ENCODE measurements around the gene CREB3. TPM values are rescaled to one million over a fixed set of nuclear protein-coding genes. Genes with fewer than 3 reads are reported as not detected.
A peak's percentile ranks its signal among the peaks of the same experiment; 100 is the strongest.

The CREB3 gene
- total RNA-seq, 1 donor from 2014 or later: 39.9 TPM

DNA sequence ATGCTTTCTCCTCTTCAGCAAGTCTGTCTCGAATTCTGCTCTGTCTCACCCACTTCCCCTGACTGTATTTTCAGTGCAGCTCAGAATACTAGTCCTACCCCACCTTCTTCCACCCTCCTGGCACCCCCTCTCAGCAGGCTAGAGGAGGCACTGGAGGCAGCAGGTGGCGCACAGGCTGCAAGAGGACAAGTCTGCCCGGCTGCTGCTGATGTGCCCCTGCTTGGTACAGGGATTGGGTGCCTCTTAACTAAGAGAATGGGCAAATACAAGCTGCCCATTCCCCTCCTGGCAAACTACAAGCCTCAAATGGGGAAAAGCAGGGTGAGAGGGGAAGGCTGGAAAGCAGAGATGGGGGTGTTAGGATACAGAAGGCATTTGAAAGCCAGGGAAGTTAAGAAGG lies 5.5 kb upstream of the CREB3 start:
- peak in 1 of 2 donors; percentile 57 for DNase-seq (ENCODE audit: low read depth in 2 of 2)

- peak in 1 of 2 donors; percentile 42 for DNase-seq (ENCODE audit: low read depth in 2 of 2)
Observed at GRCh38 chr9:35727676-35728040, 4.8 kb upstream of the CREB3 start.

DNA sequence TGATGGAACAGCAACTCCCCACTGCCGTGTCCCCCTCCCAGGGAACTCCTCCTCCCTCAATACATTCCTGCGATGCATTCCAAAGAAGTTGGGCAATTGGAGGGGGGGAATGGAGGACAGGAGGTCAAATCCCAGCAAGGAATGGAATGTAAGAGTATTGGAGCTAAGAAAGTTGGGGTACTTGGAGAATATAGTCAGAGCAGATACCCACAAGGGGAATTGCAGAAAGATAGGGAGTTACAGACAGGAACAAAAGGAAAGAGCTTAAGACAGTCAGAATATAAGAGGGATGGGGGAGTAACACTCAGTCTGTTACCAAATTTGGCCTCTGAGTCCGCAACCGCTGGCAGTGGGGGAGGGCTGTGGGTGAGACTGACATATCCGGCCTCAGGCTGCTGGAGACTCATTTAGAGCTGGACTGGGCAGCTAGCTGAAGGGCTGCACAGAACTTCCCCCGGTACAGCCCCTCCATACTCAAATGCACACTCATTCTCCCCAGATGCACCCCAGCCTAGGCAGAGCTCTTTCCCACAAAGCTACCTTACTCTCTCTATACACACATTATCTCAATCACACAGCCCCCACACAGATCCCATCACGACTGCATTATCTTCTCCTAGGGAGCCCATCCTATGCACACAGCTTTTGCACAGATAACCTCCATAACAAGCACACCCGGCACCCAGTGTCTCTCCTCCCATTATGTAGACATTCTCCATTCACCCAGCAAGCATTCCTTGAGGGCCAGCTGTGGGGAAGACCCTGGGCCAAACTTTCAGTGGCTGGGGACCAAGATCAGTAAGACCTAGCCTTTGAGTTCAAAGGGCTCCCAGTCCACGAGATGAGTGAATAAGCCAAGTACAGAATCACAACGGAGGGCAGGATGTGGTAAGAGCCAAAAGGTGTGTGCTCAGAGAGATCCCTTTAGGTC lies 4.2 kb upstream of the CREB3 start:
- DNase-seq (ENCODE audit: low read depth in 2 of 2): peak in 1 of 2 donors; percentile 52

DNA sequence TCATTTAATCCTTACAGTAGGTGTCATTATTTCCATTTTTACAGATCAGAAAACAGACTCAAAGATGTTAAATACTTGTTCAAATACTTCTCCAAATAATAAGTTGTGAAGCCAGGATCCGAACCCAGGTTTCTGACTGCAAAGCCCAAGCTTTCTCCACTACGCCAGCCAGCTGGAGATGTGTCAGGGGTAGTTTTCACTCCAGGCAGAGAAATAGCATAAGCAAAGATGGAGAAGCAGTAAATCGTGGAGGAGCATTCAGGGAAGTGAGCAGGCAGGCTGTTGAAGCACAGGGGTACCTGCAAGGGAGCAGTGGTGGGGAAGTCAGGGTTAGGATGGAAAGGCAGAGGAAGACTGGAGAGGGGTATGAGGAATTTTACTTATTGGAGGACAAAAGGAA lies 3.4 kb upstream of the CREB3 start:
- DNase-seq (ENCODE audit: low read depth in 2 of 2): no peak

- peak in 1 of 2 donors; percentile 60 for DNase-seq (ENCODE audit: low read depth in 2 of 2)
Observed at GRCh38 chr9:35729700-35730485, 2.6 kb upstream of the CREB3 start.

GRCh38 chr9:35730486-35730854 lies 2.0 kb upstream of the CREB3 start:
- DNase-seq (ENCODE audit: low read depth in 2 of 2): no peak

- peak; percentile 27 to 56 for DNase-seq (ENCODE audit: low read depth in 2 of 2)
Observed at GRCh38 chr9:35731415-35732184, 866 bp upstream of the CREB3 start.

GRCh38 chr9:35732800-35733541 lies 505 bp downstream of the CREB3 start:
- DNase-seq (ENCODE audit: low read depth in 2 of 2): peak in 1 of 2 donors; percentile 74

GRCh38 chr9:35734096-35734495 lies 1.6 kb downstream of the CREB3 start:
- no peak for DNase-seq (ENCODE audit: low read depth in 2 of 2)

GRCh38 chr9:35736201-35736633 lies 3.8 kb downstream of the CREB3 start:
- peak in 1 of 2 donors; percentile 84 for DNase-seq (ENCODE audit: low read depth in 2 of 2)

GRCh38 chr9:35737143-35737542 lies 4.7 kb downstream of the CREB3 start:
- no peak for DNase-seq (ENCODE audit: low read depth in 2 of 2)

DNA sequence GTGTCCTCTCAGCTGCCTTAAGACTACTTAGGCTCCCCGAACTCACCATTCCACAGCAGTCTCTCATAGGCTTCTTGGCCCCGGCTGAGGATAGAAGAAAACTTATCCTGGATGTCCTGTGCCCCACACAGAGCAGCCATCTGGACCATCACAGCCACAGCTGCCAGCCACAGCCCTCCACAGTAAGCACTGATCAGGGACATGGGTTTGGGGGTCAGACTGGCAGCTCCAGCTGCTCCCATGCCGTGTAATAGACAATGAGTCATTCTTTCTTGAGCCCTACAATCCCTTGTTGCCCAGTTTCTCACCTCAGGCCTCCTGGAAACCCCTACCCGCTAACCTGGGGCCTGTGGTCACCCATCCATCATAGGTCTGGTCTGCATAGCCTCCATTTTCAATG lies 5.7 kb downstream of the CREB3 start:
- no peak for DNase-seq (ENCODE audit: low read depth in 2 of 2)

- DNase-seq (ENCODE audit: low read depth in 2 of 2): no peak
Observed at GRCh38 chr9:35738924-35739323, 6.5 kb downstream of the CREB3 start.

- no peak for DNase-seq (ENCODE audit: low read depth in 2 of 2)
Observed at GRCh38 chr9:35740243-35740642, 7.8 kb downstream of the CREB3 start.

- DNase-seq (ENCODE audit: low read depth in 2 of 2): no peak
Observed at GRCh38 chr9:35741740-35742139, 9.3 kb downstream of the CREB3 start.

DNA sequence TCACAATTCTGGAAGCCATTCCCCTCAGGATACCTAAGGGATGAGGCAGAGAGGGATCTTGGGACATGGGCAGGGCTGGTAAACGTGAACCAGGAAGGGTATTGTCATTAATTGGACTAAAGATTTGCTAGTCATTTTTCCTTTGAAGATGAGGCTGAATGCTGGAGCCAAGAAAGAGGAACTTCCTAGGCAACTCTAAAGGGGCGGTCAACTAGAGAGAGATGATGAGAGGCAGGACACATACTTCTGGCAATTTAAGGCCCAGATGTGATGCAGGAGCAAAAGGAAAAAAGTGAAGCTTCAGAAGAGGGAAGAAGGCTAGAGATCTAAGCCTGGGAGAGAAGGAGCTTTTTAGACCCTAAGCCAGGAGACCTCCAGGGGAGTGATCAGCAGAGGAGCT lies 11.0 kb downstream of the CREB3 start:
- DNase-seq (ENCODE audit: low read depth in 2 of 2): no peak

- no peak for DNase-seq (ENCODE audit: low read depth in 2 of 2)
Observed at GRCh38 chr9:35743880-35744518, 11.5 kb downstream of the CREB3 start.

GRCh38 chr9:35745569-35745968 lies 13.1 kb downstream of the CREB3 start:
- DNase-seq (ENCODE audit: low read depth in 2 of 2): no peak

GRCh38 chr9:35746583-35746982 lies 14.1 kb downstream of the CREB3 start:
- no peak for DNase-seq (ENCODE audit: low read depth in 2 of 2)

DNA sequence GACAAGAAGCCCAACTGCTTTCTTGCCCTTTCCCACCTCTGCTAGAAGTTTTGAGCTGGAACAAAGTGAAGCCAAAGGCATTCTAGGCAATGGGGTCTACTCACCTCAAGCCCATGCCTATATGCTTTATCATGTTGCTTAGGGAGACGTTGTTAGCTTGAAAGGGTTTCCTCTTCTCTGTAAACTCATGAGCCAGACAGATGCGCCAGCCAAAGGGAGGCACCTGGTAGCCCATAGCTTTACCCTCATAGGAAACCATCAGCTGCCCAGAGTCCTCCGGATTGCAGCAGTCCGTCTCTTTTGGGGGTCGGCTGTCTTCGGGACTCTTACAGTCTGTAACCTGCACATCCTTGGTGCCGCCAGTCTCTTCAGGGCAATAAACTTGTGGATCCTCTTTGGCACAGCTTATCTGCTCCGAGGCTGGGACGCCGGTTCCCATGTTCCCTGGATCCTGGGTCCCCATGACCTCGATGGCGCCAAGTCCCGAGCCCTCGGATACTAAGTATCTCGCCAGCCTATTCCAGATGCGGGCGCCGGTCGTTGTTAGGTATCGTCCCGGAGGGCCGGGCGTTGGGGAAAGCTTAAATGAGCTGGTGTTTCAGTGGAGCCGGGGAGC lies 15.9 kb downstream of the CREB3 start:
- DNase-seq (ENCODE audit: low read depth in 2 of 2): no peak
